GM12878 (cell line): ENCODE measurements around the gene CWC25.

Experiments used
- CTCF ChIP-seq, 3 experiments: IDR thresholded peaks in 2 of 3; conservative IDR thresholded peaks in 1 of 3; 2 replicates each; pipeline ENCODE4 v1.5.1; 2011; ENCODE audit warnings: low read depth in 3 of 3, low read length in 3 of 3, mild to moderate bottlenecking in 3 of 3, control low read depth in 2 of 3, moderate library complexity in 2 of 3, inconsistent platforms in 1 of 3, mixed read lengths in 1 of 3; ENCODE audit not compliant: control insufficient read depth in 2 of 3, insufficient read depth in 1 of 3; ENCODE audit errors: extremely low read depth in 1 of 3
- SP1 ChIP-seq: IDR thresholded peaks from one replicate; pipeline ENCODE4 v1.6.1; 2011; ENCODE audit warnings: low read depth, low read length
- ZSCAN29 ChIP-seq: fragments of 450-650 bp; IDR thresholded peaks from 2 replicates; pipeline ENCODE4 v1.6.1; 2017; ENCODE audit warnings: mild to moderate bottlenecking, moderate library complexity

GRCh38 chr17:38872671-38873385 is 47.7 kb upstream of the CWC25 start:
- TF ChIP-seq CTCF (IDR thresholded peaks at IDR 0.05 in 2 of 3, conservative IDR thresholded peaks at IDR 0.05 in 1 of 3; ENCODE audit: control insufficient read depth in 2 of 3, extremely low read depth in 1 of 3, insufficient read depth in 1 of 3, low read depth in 3 of 3, low read length in 3 of 3) (no peak), ZSCAN29 (no peak), SP1 (no peak)
